H1 (cell line): ENCODE results near the gene RRP12. TPM values are rescaled to one million over a fixed set of nuclear protein-coding genes. Genes with fewer than 3 reads are reported as not detected.

Experiments
- CTCF ChIA-PET: fragments of 300-600 bp; sonication (Branson Sonifier 250); formaldehyde crosslinking; loops from one replicate; lab custom pipeline; 2021; ENCODE audit not compliant: partially characterized antibody; lab: Charles Lee
- POLR2A ChIA-PET: fragments of 300-600 bp; sonication (Branson Sonifier 250); formaldehyde crosslinking; loops from one replicate; lab custom pipeline; 2021; ENCODE audit warnings: inconsistent platforms; ENCODE audit not compliant: partially characterized antibody; lab: Charles Lee
- DNase-seq, 2 experiments: peaks; one replicate each; pipeline versions ENCODE4 v3.0.0 to v3.0.0-alpha.2; 2010 to 2022; ENCODE audit warnings: low spot score in 2 of 2, low read depth in 1 of 2, mixed read lengths in 1 of 2
- FAIRE-seq: peaks from 2 replicates; lab custom pipeline; 2011; peaks lifted over from hg19 to GRCh38; lab: Jason Lieb, UNC
- H2AFZ ChIP-seq: 2 replicates; pipeline ENCODE4 v1.8.1; 2012; ENCODE audit warnings: low read length, inconsistent platforms
- H2AK5ac ChIP-seq: 2 replicates; pipeline ENCODE4 v1.6.1; 2013; ENCODE audit warnings: low read depth, low read length
- H2BK120ac ChIP-seq: replicated peaks from 2 replicates; pipeline ENCODE3; 2013; ENCODE audit warnings: low read depth, low read length, inconsistent platforms
- H2BK12ac ChIP-seq: 2 replicates; pipeline ENCODE4 v1.6.1; 2013; ENCODE audit warnings: low read depth, low read length
- H2BK15ac ChIP-seq: 2 replicates; pipeline ENCODE4 v1.6.1; 2013; ENCODE audit warnings: low read length
- H2BK20ac ChIP-seq: 2 replicates; pipeline ENCODE4 v1.6.1; 2013; ENCODE audit warnings: low read length
- H2BK5ac ChIP-seq: 2 replicates; pipeline ENCODE4 v1.6.1; 2013; ENCODE audit warnings: low read depth, low read length
- H3K14ac ChIP-seq: 2 replicates; pipeline ENCODE4 v1.6.1; 2013; ENCODE audit warnings: inconsistent platforms; ENCODE audit not compliant: insufficient read length
- H3K18ac ChIP-seq: 2 replicates; pipeline ENCODE4 v1.6.1; 2013; ENCODE audit warnings: low read length; ENCODE audit errors: extremely low read depth
- H3K23ac ChIP-seq: 2 replicates; pipeline ENCODE4 v1.6.1; 2013; ENCODE audit warnings: inconsistent platforms; ENCODE audit not compliant: insufficient read length
- H3K23me2 ChIP-seq: 2 replicates; pipeline ENCODE4 v1.6.1; 2013; ENCODE audit warnings: low read depth, low read length
- H3K27ac ChIP-seq: 2 replicates; pipeline ENCODE4 v1.6.1; 2011; ENCODE audit warnings: low read depth, low read length, inconsistent platforms
- H3K27me3 ChIP-seq, 4 experiments: replicated peaks in 1 of 4; 1 replicate in 1 of 4; 2 replicates in 3 of 4; pipeline versions ENCODE4 v1.6.1 to v1.8.1; 2011 to 2013; ENCODE audit warnings: low read length in 3 of 4, mild to moderate bottlenecking in 3 of 4, inconsistent platforms in 2 of 4, mixed read lengths in 2 of 4, moderate library complexity in 1 of 4; ENCODE audit not compliant: control insufficient read depth in 3 of 4, insufficient read depth in 3 of 4; ENCODE audit errors: extremely low read depth in 1 of 4
- H3K36me3 ChIP-seq, 4 experiments: 2 replicates each; pipeline versions ENCODE4 v1.6.1 to v1.8.1; 2011 to 2013; ENCODE audit warnings: mild to moderate bottlenecking in 4 of 4, low read length in 3 of 4, moderate library complexity in 2 of 4, control low read depth in 1 of 4, inconsistent platforms in 1 of 4; ENCODE audit not compliant: insufficient read depth in 4 of 4, control insufficient read depth in 2 of 4
- H3K4ac ChIP-seq: replicated peaks from 2 replicates; pipeline ENCODE3; 2013; ENCODE audit warnings: low read length, low read depth, mixed read lengths, inconsistent platforms; ENCODE audit not compliant: insufficient read length
- H3K4me1 ChIP-seq, 4 experiments: replicated peaks in 1 of 4; 1 replicate in 1 of 4; 2 replicates in 3 of 4; pipeline versions ENCODE4 v1.6.1 to v1.8.1; 2011 to 2013; ENCODE audit warnings: low read length in 3 of 4, inconsistent platforms in 2 of 4, mixed read lengths in 1 of 4; ENCODE audit not compliant: insufficient read depth in 4 of 4, control insufficient read depth in 3 of 4
- H3K4me2 ChIP-seq, 2 experiments: 2 replicates each; pipeline versions ENCODE4 v1.6.1 to v1.8.1; 2011 to 2013; ENCODE audit warnings: low read depth in 2 of 2, low read length in 2 of 2, control low read depth in 1 of 2, inconsistent platforms in 1 of 2, mild to moderate bottlenecking in 1 of 2; ENCODE audit not compliant: insufficient read depth in 1 of 2
- H3K4me3 ChIP-seq, 4 experiments: fragments of 200-600, 300-600 bp in 1 of 4; sonication (generic), shearing (Covaris generic), sonication (Bioruptor Twin) in 1 of 4; 2 replicates each; pipeline versions ENCODE4 v1.5.1 to v1.8.1; 2011 to 2016; ENCODE audit warnings: low read length in 4 of 4, low read depth in 3 of 4, control low read depth in 2 of 4, inconsistent platforms in 2 of 4, mild to moderate bottlenecking in 2 of 4, mixed read lengths in 1 of 4, moderate library complexity in 1 of 4; ENCODE audit not compliant: insufficient read depth in 2 of 4; ENCODE audit errors: extremely low read depth in 1 of 4
- H3K56ac ChIP-seq: replicated peaks from 2 replicates; pipeline ENCODE3; 2013; ENCODE audit warnings: low read depth, mild to moderate bottlenecking, mixed read lengths, low read length, inconsistent platforms; ENCODE audit not compliant: insufficient read length
- H3K79me1 ChIP-seq: 2 replicates; pipeline ENCODE4 v1.6.1; 2013; ENCODE audit warnings: low read depth, low read length, control low read depth
- H3K79me2 ChIP-seq, 2 experiments: 2 replicates each; pipeline versions ENCODE4 v1.6.1 to v1.8.1; 2012 to 2013; ENCODE audit warnings: low read length in 2 of 2, mild to moderate bottlenecking in 2 of 2, inconsistent platforms in 1 of 2; ENCODE audit not compliant: insufficient read depth in 2 of 2, control insufficient read depth in 1 of 2
- H3K9ac ChIP-seq, 4 experiments: replicated peaks in 1 of 4; 1 replicate in 1 of 4; 2 replicates in 3 of 4; pipeline versions ENCODE4 v1.6.1 to v1.8.1; 2011 to 2013; ENCODE audit warnings: low read depth in 3 of 4, low read length in 3 of 4, control low read depth in 2 of 4, mild to moderate bottlenecking in 2 of 4, moderate library complexity in 2 of 4, inconsistent platforms in 1 of 4; ENCODE audit errors: extremely low read depth in 1 of 4
- H3K9me3 ChIP-seq, 2 experiments: 2 replicates each; pipeline versions ENCODE4 v1.6.1 to v1.8.1; 2012 to 2013; ENCODE audit warnings: mild to moderate bottlenecking in 2 of 2, moderate library complexity in 2 of 2, control low read depth in 1 of 2, inconsistent platforms in 1 of 2, low read depth in 1 of 2, low read length in 1 of 2, mixed read lengths in 1 of 2; ENCODE audit not compliant: insufficient read depth in 2 of 2
- H4K20me1 ChIP-seq, 2 experiments: replicated peaks in 1 of 2; 2 replicates each; pipeline versions ENCODE3 to v1.8.1; 2011 to 2013; ENCODE audit warnings: inconsistent platforms in 2 of 2, low read length in 2 of 2, mild to moderate bottlenecking in 1 of 2; ENCODE audit not compliant: insufficient read depth in 2 of 2, control insufficient read depth in 1 of 2
- H4K5ac ChIP-seq: 2 replicates; pipeline ENCODE4 v1.6.1; 2013; ENCODE audit warnings: low read length, low read depth, mixed read lengths, inconsistent platforms; ENCODE audit not compliant: insufficient read length
- H4K8ac ChIP-seq: 2 replicates; pipeline ENCODE4 v1.8.0; 2013; ENCODE audit warnings: mild to moderate bottlenecking, moderate library complexity, low read length, inconsistent platforms; ENCODE audit not compliant: insufficient read depth; ENCODE audit errors: extremely low read depth
- H4K91ac ChIP-seq: replicated peaks from 2 replicates; pipeline ENCODE3; 2013; ENCODE audit warnings: low read length, mixed read lengths, inconsistent platforms; ENCODE audit not compliant: insufficient read length
- BCL11A ChIP-seq, 2 experiments: IDR thresholded peaks; one replicate each; pipeline ENCODE4 v1.6.1; 2011; ENCODE audit warnings: low read depth in 2 of 2, low read length in 2 of 2, mild to moderate bottlenecking in 2 of 2
- BRCA1 ChIP-seq: IDR thresholded peaks from 2 replicates; pipeline ENCODE4 v1.6.1; 2012; ENCODE audit warnings: low read depth, low read length, improper control_type of control experiment
- CBX5 ChIP-seq: fragments of 300-800, 300-1000 bp; sonication (generic); IDR thresholded peaks from 2 replicates; pipeline ENCODE4 v1.7.1; 2016; ENCODE audit warnings: antibody characterized with exemption, low read length, low read depth
- CHD2 ChIP-seq: IDR thresholded peaks from 2 replicates; pipeline ENCODE4 v1.6.1; 2012; ENCODE audit warnings: low read length, improper control_type of control experiment
- GTF2F1 ChIP-seq: IDR thresholded peaks from 2 replicates; pipeline ENCODE4 v1.6.1; 2012; ENCODE audit warnings: low read depth, low read length, improper control_type of control experiment, borderline replicate concordance
- RNF2 ChIP-seq: fragments of 200-900, 300-1000 bp; sonication (generic); IDR thresholded peaks from 2 replicates; pipeline ENCODE4 v1.7.1; 2016; ENCODE audit warnings: borderline replicate concordance, low read depth, mild to moderate bottlenecking, antibody characterized with exemption, low read length; ENCODE audit not compliant: poor library complexity, severe bottlenecking; ENCODE audit errors: missing control alignments
- SIRT6 ChIP-seq: IDR thresholded peaks from one replicate; pipeline ENCODE4 v1.7.1; 2012; ENCODE audit warnings: low read length, inconsistent platforms
- YY1 ChIP-seq: IDR thresholded peaks from 2 replicates; pipeline ENCODE4 v1.6.1; 2011; ENCODE audit warnings: low read depth, mild to moderate bottlenecking, low read length
- WGBS, 2 experiments: shearing (Covaris generic) in 1 of 2; methylation state at CpG; one replicate each; pipeline versions ENCODE4 v1.1.6 to v1.1.7; 2013 to 2015; ENCODE audit warnings: low lambda C conversion rate in 2 of 2, mixed read lengths in 2 of 2, inconsistent platforms in 1 of 2, low coverage in 1 of 2, missing lambda C conversion rate in 1 of 2; ENCODE audit not compliant: insufficient replicate concordance in 2 of 2, insufficient coverage in 1 of 2, insufficient read length in 1 of 2; ENCODE audit errors: extremely low coverage in 1 of 2, missing lambda C conversion rate in 1 of 2; 5-methylcytosine and 5-hydroxymethylcytosine counted together
- polyA plus RNA-seq, 7 experiments: library from polyadenylated mRNA; depleted of rRNA in 3 of 7; stranded (reverse) in 5 of 7; unstranded in 2 of 7; fragments of >200 nt in 5 of 7; fragments of 200-250 nt in 2 of 7; gene quantifications; 1 replicate in 5 of 7; 2 replicates in 1 of 7; 4 replicates in 1 of 7; pipeline versions ENCODE4 v1.2.1 to v1.2.3, GENCODE V29; 2011 to 2013; ENCODE audit warnings: missing spikeins in 2 of 7, mixed read lengths in 2 of 7
- total RNA-seq: library from RNA; stranded (reverse); fragmentation: NEBNext Ultra II Directional; extraction: Animal tissue kit (Norgen Biotek cat#: 25700); gene quantifications from 2 replicates; pipeline ENCODE4 v1.2.1, GENCODE V29; 2021
- TF ChIP-seq, protein P1 (sequence below): IDR thresholded peaks from 2 replicates; pipeline ENCODE4 v1.6.1; 2011; ENCODE audit warnings: low read depth, mild to moderate bottlenecking, low read length; ENCODE audit not compliant: insufficient read depth

Gene RRP12
- total and polyA plus RNA-seq, 2 of the 8 experiments (the other 6 are each of a cell fraction or from before 2014, with no cell fraction given), result 21.0 to 65.8 TPM

DNA sequence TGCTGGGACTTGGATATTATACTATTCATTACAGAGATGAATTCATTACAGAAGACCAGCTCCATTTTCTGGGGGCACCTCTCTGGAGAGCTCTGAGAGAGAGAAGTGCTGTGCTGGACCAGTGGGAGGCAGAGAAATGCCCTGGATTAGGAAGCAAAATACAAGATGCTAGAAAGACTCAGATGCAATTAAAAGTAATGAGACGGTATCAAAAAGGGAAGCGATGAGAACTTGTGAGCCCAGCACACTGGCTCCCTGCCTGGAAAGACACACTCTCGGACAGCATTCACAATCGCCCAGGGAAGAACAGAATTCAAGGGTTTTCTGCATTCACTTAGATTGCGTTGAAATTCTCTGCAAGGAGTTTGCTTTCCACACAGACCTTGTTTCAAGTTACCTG lies 63.1 kb downstream of the RRP12 start:
- peak overlapping the region; percentile 53 for H4K5ac ChIP-seq
- 0 out of 2 replicates have a peak overlapping the region, but pooled peaks have one; percentile 20 for H2BK15ac ChIP-seq
- peak overlapping the region; percentile 43; the same call in 1 of the 2 replicates for H2BK20ac ChIP-seq
- H3K23ac ChIP-seq, result no peak overlapping the region
- no peak overlapping the region for H3K56ac ChIP-seq
- H2AK5ac ChIP-seq, result 0 out of 2 replicates have a peak overlapping the region, but pooled peaks have one; percentile 7
- H3K14ac ChIP-seq, result no peak overlapping the region
- ChIA-PET CTCF (interaction anchor here (0.6 to 1.4 kb wide), 6 partner anchors 11 to 122 kb away, joined by 3 to 6 read pairs (median 3); no protein-coding TSS in a partner anchor), POLR2A (interaction anchor here (0.8 to 1.5 kb wide), 6 partner anchors 12 to 63 kb away, joined by 3 to 6 read pairs (median 3); partner anchors contain the start of genes FRAT1 and RRP12)
- peaks cover 5 to 12% (median 6%) of the 10 kb centered on the region in 4 experiments for H3K4me1 ChIP-seq
- DNase-seq (no peak), FAIRE-seq (no peak)
- peak overlapping the region; percentile 48 for H4K91ac ChIP-seq
- H2BK120ac ChIP-seq, result peak overlapping the region; percentile 85
- H3K79me1 ChIP-seq, result no peaks in the 10 kb centered on the region
- 32% methylated on average over 5 of the region's 5 CpGs; no CpG with 5 or more reads in 1 of the 2 experiments for WGBS, 2 experiments
- H3K36me3 ChIP-seq, result peaks cover 0 to 2% (median 0%) of the 10 kb centered on the region in 4 experiments; a peak in 1 of 8 replicates
- peak overlapping the region in 2 of 4 experiments; percentile 5 to 11; a peak in 4 of 7 replicates for H3K9ac ChIP-seq
- H3K27me3 ChIP-seq, result no peaks in the 10 kb centered on the region
- peak overlapping the region; percentile 79; the same call in 1 of the 2 replicates for H2BK5ac ChIP-seq
- peaks cover 12% of the 10 kb centered on the region for H3K23me2 ChIP-seq
- H3K79me2 ChIP-seq, result peaks cover 6 to 13% of the 10 kb centered on the region in 2 experiments
- peaks cover 0 to 6% of the 10 kb centered on the region in 2 experiments for H4K20me1 ChIP-seq
- peak overlapping the region in 2 of 4 experiments; percentile 27 to 90; a peak in 5 of 8 replicates for H3K4me3 ChIP-seq
- H3K9me3 ChIP-seq, result no peaks in the 10 kb centered on the region
- H3K18ac ChIP-seq, result peak overlapping the region; percentile 97
- H2BK12ac ChIP-seq, result peak overlapping the region; percentile 95
- peak overlapping the region; percentile 57 to 96 for H3K4me2 ChIP-seq
- no peak overlapping the region for H4K8ac ChIP-seq
- H3K27ac ChIP-seq, result no peak overlapping the region
- H3K4ac ChIP-seq, result peak overlapping the region; percentile 62
- no peak overlapping the region for H2AFZ ChIP-seq
- TF ChIP-seq BCL11A (IDR thresholded peaks at IDR 0.05; ENCODE audit: low read depth in 2 of 2, low read length in 2 of 2) (no peak), GTF2F1 (no peak), YY1 (no peak), BRCA1 (no peak), RNF2 (no peak), SIRT6 (no peak), CHD2 (no peak), CBX5 (no peak)
- TF ChIP-seq, protein P1, sequence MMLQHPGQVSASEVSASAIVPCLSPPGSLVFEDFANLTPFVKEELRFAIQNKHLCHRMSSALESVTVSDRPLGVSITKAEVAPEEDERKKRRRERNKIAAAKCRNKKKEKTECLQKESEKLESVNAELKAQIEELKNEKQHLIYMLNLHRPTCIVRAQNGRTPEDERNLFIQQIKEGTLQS, result no peak
